GM10266 (cell line): ENCODE results near the gene WDR37.

ENCODE experiments used
- DNase-seq: peaks from one replicate; pipeline ENCODE4 v3.0.0; 2012; ENCODE audit errors: extremely low spot score
- TF ChIP-seq, protein P1 (sequence below): IDR thresholded peaks from 2 replicates; pipeline ENCODE4 v1.5.1; 2012; ENCODE audit warnings: mild to moderate bottlenecking, low read depth; ENCODE audit not compliant: control insufficient read depth, insufficient read depth; ENCODE audit errors: missing control alignments

WDR37 gene

DNA sequence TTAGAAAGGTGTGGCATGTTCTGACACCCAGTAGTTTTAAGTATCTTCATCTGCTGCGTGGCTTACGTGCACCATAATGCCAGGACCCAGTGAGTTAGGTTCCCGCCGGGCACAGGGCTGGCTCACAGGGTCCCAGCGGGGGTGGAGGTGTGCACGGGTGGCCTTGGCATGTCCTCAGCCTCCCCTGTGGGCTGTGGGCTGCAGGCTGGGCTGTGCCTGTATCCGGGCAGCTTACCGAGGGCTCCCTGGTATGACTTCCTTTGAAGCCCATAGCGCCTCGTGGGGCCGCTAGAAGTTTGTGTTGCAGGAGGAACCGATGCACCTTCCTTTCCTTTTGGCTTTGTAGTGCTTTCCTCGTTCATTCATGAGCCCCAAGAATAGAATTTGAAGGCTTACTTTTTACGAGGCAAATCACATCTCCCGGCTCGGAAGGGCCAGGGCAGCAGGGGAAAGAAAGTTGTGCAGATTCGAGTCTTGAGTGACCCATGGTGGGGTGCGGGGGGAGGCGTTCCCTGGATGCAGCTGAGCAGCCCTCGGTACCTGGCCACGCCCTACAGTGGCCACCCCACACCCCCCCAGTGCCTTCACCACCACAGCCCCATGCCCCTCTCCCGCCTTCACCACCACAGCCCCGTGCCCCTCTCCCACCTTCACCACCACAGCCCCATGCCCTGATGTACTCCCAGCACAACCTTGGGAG lies 113.2 kb downstream of the WDR37 start:
- no peak for DNase-seq
- TF ChIP-seq, protein P1, sequence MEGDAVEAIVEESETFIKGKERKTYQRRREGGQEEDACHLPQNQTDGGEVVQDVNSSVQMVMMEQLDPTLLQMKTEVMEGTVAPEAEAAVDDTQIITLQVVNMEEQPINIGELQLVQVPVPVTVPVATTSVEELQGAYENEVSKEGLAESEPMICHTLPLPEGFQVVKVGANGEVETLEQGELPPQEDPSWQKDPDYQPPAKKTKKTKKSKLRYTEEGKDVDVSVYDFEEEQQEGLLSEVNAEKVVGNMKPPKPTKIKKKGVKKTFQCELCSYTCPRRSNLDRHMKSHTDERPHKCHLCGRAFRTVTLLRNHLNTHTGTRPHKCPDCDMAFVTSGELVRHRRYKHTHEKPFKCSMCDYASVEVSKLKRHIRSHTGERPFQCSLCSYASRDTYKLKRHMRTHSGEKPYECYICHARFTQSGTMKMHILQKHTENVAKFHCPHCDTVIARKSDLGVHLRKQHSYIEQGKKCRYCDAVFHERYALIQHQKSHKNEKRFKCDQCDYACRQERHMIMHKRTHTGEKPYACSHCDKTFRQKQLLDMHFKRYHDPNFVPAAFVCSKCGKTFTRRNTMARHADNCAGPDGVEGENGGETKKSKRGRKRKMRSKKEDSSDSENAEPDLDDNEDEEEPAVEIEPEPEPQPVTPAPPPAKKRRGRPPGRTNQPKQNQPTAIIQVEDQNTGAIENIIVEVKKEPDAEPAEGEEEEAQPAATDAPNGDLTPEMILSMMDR = no peak

DNA sequence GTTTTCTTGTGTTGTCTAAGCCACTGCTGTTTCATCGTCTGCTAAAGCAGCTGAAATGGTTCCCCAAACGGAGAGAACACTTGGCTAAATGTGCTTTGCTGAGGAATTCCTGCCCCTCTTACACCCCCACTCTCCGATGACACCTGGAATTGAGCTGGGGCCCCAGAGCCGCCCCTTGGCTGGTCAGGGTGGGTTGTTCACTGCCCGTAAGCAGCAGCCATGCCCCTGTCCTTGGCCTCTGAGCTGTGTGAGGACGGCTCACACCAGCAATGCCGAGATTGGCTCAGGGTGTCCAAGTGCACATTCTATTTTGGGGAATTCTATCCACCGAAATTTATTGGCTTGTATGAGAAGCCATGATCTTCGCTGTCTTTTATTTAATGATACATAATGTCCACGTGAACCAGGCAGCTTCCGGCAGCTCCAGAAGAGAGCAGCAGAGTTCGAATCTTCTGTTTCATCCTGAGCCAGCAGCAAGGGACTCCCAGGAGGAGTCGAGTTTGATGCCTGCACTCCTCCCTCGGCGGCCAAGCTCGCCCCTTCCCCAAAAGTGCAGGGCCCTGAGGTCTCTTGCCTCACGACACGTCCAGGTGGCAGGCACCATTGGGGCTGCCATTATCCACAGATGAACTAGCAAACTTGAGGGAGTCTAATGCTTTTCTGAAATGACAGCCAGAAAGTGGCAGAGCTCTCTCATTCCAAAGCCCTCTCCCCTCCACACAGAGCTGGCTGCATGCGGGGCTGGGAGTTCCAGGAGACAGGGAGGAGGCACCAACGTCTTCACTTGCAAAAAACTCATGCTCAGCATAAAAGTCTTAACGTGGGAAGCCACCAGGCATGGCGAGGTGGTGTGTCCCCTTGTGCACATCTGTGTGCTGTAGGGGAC lies 114.0 kb downstream of the WDR37 start:
- DNase-seq = no peak
- TF ChIP-seq, protein P1 = no peak

DNA sequence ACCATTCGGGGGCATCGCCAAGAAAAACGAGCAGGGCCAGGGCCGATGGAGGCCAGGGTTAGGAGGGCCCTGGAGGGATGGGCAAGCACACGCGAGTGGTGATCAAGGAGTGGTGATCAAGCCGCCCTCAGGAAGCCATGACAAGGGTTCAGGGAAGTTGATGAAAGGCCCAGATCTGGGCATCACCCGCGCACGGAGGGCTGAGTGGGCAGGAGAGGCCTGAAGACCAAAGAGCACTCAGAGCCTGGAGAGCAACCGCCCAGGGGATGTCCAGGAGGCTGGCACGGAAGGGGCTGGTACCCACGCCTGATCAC lies 114.6 kb downstream of the WDR37 start:
- TF ChIP-seq, protein P1 = no peak
- no peak for DNase-seq

DNA sequence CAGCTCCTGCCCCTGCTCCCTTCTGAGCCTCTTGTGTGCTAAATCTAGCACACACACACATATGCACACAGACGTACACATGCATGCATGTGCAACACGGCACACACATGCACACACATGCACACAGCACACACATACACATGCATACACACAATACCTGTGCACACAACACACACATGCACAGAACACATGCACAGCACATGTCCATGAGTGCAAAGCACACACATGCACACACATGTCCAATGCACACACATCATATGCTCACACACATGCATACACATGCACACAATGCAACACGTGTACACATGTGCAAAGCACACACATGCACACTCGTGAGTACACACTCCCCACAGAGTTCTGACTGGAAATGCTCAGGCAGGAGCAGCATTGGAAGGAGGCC lies 115.0 kb downstream of the WDR37 start:
- no peak for DNase-seq
- TF ChIP-seq, protein P1 = no peak

DNA sequence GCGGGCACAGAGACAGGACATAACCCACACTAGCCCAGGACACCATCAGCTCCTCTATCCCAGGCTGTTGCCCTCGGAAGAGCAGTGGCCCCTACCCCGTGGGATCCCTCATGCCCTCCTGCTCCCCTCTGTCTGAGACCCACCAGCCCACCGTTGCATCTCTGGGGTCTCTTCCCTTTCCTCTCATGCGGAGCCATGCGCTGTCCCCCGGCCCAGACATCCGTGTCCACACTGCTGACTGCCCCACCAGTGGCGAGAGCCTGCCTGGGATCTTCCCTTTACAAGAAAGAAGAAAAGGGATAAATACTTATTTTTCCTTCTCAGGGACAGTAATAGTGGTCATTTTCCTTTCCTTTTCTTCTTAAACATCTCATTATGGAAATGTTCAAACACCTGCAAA lies 115.4 kb downstream of the WDR37 start:
- no peak for DNase-seq
- TF ChIP-seq, protein P1 = no peak

DNA sequence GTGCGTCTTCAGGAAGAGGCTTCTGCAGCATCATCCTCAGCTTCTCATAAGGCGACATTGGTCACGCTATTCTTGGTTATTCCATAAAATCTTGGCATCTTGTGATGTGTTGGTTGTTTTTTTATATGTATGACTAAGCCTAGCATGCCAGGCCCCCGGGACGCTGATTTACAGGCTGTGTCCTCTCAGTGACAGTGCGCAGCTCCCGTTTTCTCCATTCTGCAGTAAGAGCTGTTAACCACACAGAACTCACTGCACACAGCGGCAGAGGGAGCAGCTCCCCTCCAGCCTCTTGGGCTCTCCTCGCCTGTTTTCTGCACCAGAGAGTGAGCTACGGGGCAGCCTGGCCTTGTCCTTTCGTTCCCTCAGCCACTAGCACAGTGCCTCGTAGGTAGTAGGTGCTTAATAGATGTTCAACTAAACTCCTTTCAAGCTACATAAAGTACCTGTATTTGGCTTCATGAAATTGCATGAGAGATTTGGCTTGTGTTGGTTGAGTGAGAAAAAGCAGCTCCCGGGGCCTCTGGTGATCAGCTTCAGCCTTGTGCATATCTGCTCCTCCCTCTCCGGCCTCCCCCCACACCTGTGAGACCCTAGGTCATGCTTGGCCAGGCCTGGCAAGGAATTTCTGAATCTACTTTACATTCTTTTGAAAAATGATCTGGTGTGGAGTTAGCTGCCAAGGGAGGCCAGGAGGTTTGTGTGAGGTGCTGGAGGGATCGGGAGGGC lies 116.2 kb downstream of the WDR37 start:
- TF ChIP-seq, protein P1 = no peak
- DNase-seq = no peak
